OCI-LY1 (cell line): ENCODE results near the gene FMR1.

ENCODE experiments used
- H2AFZ ChIP-seq: fragments of 200-600 bp; sonication (generic), shearing (Covaris generic); 2 replicates; pipeline ENCODE4 v1.6.0; 2014; ENCODE audit warnings: antibody characterized with exemption, mild to moderate bottlenecking, low read length
- H3F3A ChIP-seq: fragments of 200-600 bp; sonication (generic), shearing (Covaris generic); 2 replicates; pipeline ENCODE4 v1.6.0; 2014; ENCODE audit warnings: mild to moderate bottlenecking, antibody characterized with exemption, low read length, moderate library complexity; ENCODE audit not compliant: insufficient read depth
- H3K27ac ChIP-seq: fragments of 200-600 bp; sonication (generic); 2 replicates; pipeline ENCODE4 v1.5.1; 2014; ENCODE audit warnings: low read length, mixed run types, mild to moderate bottlenecking, low read depth; ENCODE audit not compliant: poor library complexity, severe bottlenecking
- H3K27me3 ChIP-seq: fragments of 200-600 bp; sonication (generic); 2 replicates; pipeline ENCODE4 v1.6.0; 2014; ENCODE audit warnings: antibody characterized with exemption, mild to moderate bottlenecking, low read length, moderate library complexity; ENCODE audit not compliant: insufficient read depth
- H3K36me3 ChIP-seq: fragments of 200-600 bp; sonication (generic); 2 replicates; pipeline ENCODE4 v1.6.1; 2014; ENCODE audit warnings: mild to moderate bottlenecking, antibody characterized with exemption, low read length, moderate library complexity, mixed read lengths; ENCODE audit not compliant: insufficient read depth
- H3K4me1 ChIP-seq: fragments of 200-600 bp; sonication (generic); 2 replicates; pipeline ENCODE4 v1.5.1; 2014; ENCODE audit warnings: mild to moderate bottlenecking, low read length, moderate library complexity; ENCODE audit not compliant: insufficient read depth, severe bottlenecking
- H3K4me2 ChIP-seq: fragments of 200-600 bp; sonication (generic), shearing (Covaris generic); 2 replicates; pipeline ENCODE4 v1.6.1; 2014; ENCODE audit warnings: low read length
- H3K4me3 ChIP-seq: fragments of 200-600 bp; sonication (generic); 2 replicates; pipeline ENCODE4 v1.5.1; 2014; ENCODE audit warnings: low read length, low read depth, mild to moderate bottlenecking, mixed read lengths; ENCODE audit not compliant: poor library complexity, severe bottlenecking
- H3K79me2 ChIP-seq: fragments of 200-600 bp; shearing (Covaris generic); 2 replicates; pipeline ENCODE4 v1.6.1; 2016; ENCODE audit warnings: mixed run types, low read length, mixed read lengths; ENCODE audit not compliant: insufficient read depth
- H3K9ac ChIP-seq: fragments of 200-600 bp; sonication (generic), shearing (Covaris generic); 2 replicates; pipeline ENCODE4 v1.6.1; 2014; ENCODE audit warnings: mild to moderate bottlenecking, low read length, mixed read lengths
- H3K9me2 ChIP-seq: fragments of 200-600 bp; sonication (generic), shearing (Covaris generic); 2 replicates; pipeline ENCODE4 v1.6.1; 2014; ENCODE audit warnings: low read depth, mild to moderate bottlenecking, low read length, mixed read lengths
- H3K9me3 ChIP-seq: fragments of 200-600 bp; shearing (Covaris generic); 2 replicates; pipeline ENCODE4 v1.6.1; 2014; ENCODE audit warnings: low read length, mixed read lengths
- H4K20me1 ChIP-seq: fragments of 200-600 bp; sonication (generic), shearing (Covaris generic); 2 replicates; pipeline ENCODE4 v1.6.0; 2016; ENCODE audit warnings: mild to moderate bottlenecking, low read length; ENCODE audit not compliant: insufficient read depth
- CTCF ChIP-seq: fragments of 200-600 bp; sonication (generic), shearing (Covaris generic); IDR thresholded peaks from 2 replicates; pipeline ENCODE4 v1.5.1; 2017; ENCODE audit warnings: mild to moderate bottlenecking, antibody characterized with exemption, low read length, moderate library complexity, mixed read lengths
- EZH2 ChIP-seq: fragments of 200-600 bp; sonication (generic), shearing (Covaris generic); IDR thresholded peaks from 2 replicates; pipeline ENCODE4 v1.8.0; 2017; ENCODE audit warnings: borderline replicate concordance, mixed run types, mild to moderate bottlenecking, antibody characterized with exemption, low read length, moderate library complexity, mixed read lengths

FMR1 gene

GRCh38 chrX:147908106-147908505 is 3.6 kb upstream of the FMR1 start:
- Histone ChIP-seq H3K4me2 (no peak overlapping the region), H3K9ac (no peak overlapping the region), H3K4me3 (no peak overlapping the region), H3K4me1 (peaks cover 13% of the 10 kb centered on the region), H3K27ac (no peak overlapping the region), H4K20me1 (no peaks in the 10 kb centered on the region), H2AFZ (no peak overlapping the region), H3K36me3 (no peaks in the 10 kb centered on the region), H3K9me2 (no peaks in the 10 kb centered on the region), H3K27me3 (no peaks in the 10 kb centered on the region), H3K79me2 (peaks cover 9% of the 10 kb centered on the region), H3F3A (no peaks in the 10 kb centered on the region), H3K9me3 (no peaks in the 10 kb centered on the region)
- no peak for TF ChIP-seq CTCF
- TF ChIP-seq EZH2 = no peak

GRCh38 chrX:147910607-147911006 is 1.1 kb upstream of the FMR1 start:
- Histone ChIP-seq H3K9me3 (no peaks in the 10 kb centered on the region), H3K27me3 (no peaks in the 10 kb centered on the region), H3K27ac (no peak overlapping the region), H3K4me2 (peak overlapping the region; percentile 83; the same call in 1 of the 2 replicates), H3K79me2 (peaks cover 34% of the 10 kb centered on the region), H2AFZ (no peak overlapping the region), H3K4me3 (peak overlapping the region; percentile 59), H4K20me1 (no peaks in the 10 kb centered on the region), H3K4me1 (peaks cover 38% of the 10 kb centered on the region), H3K9me2 (no peaks in the 10 kb centered on the region), H3K36me3 (no peaks in the 10 kb centered on the region), H3K9ac (peak overlapping the region; percentile 77; the same call in 1 of the 2 replicates), H3F3A (no peaks in the 10 kb centered on the region)
- no peak for TF ChIP-seq EZH2
- TF ChIP-seq CTCF = no peak

- TF ChIP-seq EZH2 = no peak
- no peak for TF ChIP-seq CTCF
- Histone ChIP-seq H4K20me1 (no peaks in the 10 kb centered on the region), H3K4me2 (peak overlapping the region; percentile 93), H2AFZ (no peak overlapping the region), H3K9me2 (no peaks in the 10 kb centered on the region), H3K79me2 (peaks cover 48% of the 10 kb centered on the region), H3K36me3 (no peaks in the 10 kb centered on the region), H3K4me1 (peaks cover 53% of the 10 kb centered on the region), H3F3A (no peaks in the 10 kb centered on the region), H3K27me3 (no peaks in the 10 kb centered on the region), H3K9ac (peak overlapping the region; percentile 99), H3K9me3 (no peaks in the 10 kb centered on the region), H3K27ac (peak overlapping the region; percentile 91), H3K4me3 (peak overlapping the region; percentile 99)
These were observed 528 bp downstream of the FMR1 start for GRCh38 chrX:147912093-147912801.
